Ureter (tissue), 1 donor: ENCODE data around the gene ENPP3. TPM values are rescaled to one million over a fixed set of nuclear protein-coding genes. Genes with fewer than 3 reads are reported as not detected.

Source experiments
- total RNA-seq: library from RNA; stranded (reverse); gene quantifications from one replicate; pipeline ENCODE4 v1.2.4, GENCODE V29; 2023
- donor health status: DM: yes; HTN: yes; CAD: no.

Gene ENPP3
- total RNA-seq, 1 donor from 2014 or later = 1.1 TPM

Other genes with a start within 250 kb of the ENPP3 start
- not detected for gene ARG1, start 64.1 kb upstream of the ENPP3 start, total RNA-seq
- 37.7 TPM for gene MED23, start 9.1 kb upstream of the ENPP3 start, total RNA-seq
- not detected for gene OR2A4, start 64.1 kb downstream of the ENPP3 start, total RNA-seq
- not detected for gene CTAGE9, start 73.7 kb downstream of the ENPP3 start, total RNA-seq
- 9.3 TPM for gene ENPP1, start 170.7 kb downstream of the ENPP3 start, total RNA-seq